ENCODE results near the gene RELN.
"Not testable (repeated sequence)": the region's sequence is repeated elsewhere in the genome, so short reads cannot be mapped to it uniquely, and the experiment has no call there.

The RELN gene

GRCh38 chr7:103940382-103941268, 48.8 kb downstream of the RELN start:
- no peak for DNase-seq

- no peak for DNase-seq
Observed at GRCh38 chr7:103937680-103938079, 51.8 kb downstream of the RELN start.

- no peak for DNase-seq
Observed at GRCh38 chr7:103936558-103936957, 52.9 kb downstream of the RELN start.

DNA sequence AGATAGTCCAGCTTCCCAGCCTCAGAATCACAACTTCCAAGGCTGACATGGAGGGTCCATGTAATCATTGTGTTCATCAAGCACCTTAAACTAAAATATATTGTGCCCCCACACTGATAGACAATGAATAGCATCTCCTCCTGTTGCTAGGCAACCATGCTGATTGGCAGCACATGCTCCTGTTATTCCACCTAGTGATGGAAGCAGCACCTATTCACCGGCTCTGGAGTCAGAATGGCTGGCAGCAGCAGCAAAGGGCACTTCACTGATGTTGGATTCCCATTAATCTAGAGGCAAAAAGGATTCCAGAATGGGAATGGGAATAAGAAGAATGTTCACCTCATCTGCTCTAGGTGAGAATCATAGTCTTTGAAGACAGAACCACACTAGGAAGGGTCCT, 55.0 kb downstream of the RELN start:
- DNase-seq: no peak

DNA sequence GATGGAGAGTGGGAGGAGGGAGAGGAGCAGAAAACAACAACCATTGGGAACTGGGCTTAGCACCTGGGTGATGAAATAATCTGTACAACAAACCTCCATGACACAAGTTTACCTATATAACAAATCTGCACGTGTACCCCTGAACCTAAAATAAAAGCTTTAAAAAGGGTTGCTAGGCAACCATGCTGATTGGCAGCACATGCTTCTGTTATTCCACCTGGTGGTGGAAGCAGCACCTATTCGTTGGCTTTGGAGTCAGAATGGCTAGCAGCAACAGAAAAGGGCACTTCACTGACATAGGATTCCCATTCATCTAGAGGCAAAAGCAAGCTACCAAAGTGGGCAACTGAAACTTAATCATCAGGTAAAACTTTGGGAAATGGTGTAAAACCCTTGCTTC, 57.1 kb downstream of the RELN start:
- DNase-seq: no peak

GRCh38 chr7:103929901-103930311, 59.6 kb downstream of the RELN start:
- DNase-seq: no peak

DNA sequence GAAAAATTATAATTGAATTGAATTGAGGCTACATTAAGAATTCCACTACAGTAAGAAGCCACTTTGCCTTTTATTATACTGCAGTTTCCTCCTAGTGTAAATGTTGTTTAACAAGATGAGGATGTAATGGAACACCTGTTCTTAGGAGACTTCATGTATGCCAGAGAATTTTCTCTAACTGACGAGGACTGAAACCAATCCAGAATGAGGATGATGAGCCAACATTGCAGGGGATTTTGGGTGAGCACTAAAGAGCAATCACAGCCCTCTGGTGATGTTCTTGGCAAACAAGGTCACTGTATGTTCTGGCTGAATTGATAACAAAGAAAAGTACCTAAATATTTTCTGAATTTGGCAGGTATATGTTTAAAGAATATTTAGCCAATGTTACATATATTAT, 60.9 kb downstream of the RELN start:
- DNase-seq: no peak

DNA sequence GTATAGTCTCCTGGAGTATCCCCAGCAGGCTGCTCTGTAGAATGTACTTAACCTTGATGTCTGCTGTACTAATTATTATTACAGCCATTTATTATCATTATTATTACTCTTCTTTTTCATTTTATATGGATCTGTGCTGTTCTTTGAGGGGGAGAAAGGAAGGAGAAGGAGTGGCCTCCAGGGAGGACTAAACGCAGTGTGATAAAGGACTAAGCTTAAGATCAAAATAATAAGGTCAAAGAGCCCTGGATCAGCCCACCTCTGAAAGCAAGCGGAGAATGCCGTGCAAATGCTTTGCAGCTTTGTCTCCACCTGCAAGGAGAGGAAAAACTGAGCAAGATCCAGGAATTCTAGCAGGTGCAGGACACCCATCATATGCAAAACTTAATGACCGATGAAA, 65.3 kb downstream of the RELN start:
- no peak for DNase-seq

GRCh38 chr7:103922407-103922806, 67.1 kb downstream of the RELN start:
- DNase-seq: no peak

- no peak for DNase-seq
Observed at GRCh38 chr7:103921692-103922091, 67.8 kb downstream of the RELN start.

DNA sequence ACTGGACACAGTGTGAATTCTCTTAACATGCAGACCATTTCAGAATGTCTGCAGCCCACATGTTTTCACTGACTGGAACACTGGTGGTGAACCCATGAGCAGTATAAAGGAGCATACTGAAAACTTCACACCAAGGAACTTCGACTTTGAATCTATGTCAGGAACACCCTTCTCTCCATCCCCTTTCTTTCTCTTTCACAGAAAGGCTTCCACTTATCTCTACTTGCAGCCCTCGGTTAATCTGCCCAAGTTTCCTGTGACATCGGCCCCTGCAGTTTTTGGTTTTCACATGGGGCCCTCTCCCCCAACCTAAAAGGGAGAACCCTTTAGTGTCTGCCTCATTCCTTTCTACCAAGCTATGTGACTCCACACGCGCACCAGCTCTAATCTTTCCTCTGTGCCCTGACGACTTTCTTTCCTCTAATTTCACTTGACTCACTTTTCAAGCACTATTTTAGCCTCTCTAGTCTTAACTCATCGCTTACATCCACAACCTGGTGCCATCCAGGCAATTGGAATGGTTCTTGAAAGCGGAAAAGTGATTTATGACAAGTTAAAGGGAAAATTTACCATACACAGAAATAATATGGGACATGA, 70.1 kb downstream of the RELN start:
- no peak for DNase-seq

DNA sequence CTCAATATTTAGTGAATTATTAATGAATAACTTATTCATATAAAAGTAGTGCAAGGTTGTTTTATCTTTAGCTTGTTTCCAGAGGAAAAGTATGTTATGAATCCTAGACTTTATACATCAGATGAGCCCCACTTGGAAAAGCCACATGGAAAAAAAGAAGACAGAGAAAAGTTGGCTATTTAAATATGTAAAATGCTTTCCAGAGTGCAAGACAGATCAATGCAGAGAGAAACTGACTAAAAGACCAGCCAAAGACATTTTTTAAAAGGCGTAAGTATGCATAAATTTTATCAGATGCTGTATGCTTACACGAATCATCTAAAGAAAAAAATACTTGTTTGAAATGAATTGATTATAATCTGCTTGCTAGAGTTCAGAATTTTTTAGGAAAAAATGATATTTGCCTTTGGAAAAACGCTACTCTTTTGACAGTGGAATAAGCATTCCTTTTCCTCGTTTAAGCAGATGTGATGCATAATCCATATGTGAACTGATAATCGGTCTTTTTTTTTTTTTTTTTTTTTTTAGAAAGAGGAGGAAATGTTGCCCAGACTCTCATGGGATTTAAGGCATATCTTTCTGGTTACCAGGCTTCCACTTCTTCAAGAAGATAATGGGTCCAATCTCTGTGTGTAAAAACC, 70.7 kb downstream of the RELN start:
- DNase-seq: no peak

- DNase-seq: no peak
Observed at GRCh38 chr7:103915680-103916357, 73.6 kb downstream of the RELN start.

DNA sequence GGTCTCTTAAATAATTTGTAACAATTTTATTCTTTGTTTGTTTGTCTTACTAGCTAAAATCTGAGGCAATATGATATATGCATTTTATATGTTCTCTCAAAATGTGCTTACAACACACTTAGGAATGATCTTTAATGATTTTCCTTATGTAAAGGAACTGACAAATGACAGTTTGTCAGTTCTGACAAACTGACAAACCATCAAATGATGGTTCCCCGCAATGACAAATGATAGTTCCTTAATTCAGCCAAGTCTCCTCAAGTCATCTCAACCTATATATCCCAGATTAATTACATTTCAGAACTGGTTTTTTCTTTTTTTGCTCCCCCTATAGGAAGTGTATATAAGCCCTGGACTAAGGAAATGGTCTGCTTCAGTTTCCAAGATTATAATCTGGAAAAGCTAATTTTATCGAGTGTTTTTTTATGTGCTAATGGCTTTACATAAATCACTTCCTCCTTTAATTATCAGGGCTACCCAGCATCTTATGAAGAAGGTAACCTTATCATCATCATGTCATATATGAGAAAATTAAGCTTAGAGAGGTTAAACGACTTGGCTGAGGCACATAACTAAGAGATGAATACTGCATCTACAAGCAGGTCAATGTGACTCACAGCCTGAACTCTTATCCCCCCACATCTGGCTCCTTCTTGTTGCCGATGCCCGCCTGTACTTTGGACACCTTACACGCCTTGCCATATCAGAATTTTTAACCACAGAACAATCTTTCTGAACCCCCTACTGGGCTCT, 75.1 kb downstream of the RELN start:
- DNase-seq: no peak

- no peak for DNase-seq
Observed at GRCh38 chr7:103912891-103913605, 76.4 kb downstream of the RELN start.

GRCh38 chr7:103911015-103911414, 78.4 kb downstream of the RELN start:
- DNase-seq: not testable (repeated sequence)

DNA sequence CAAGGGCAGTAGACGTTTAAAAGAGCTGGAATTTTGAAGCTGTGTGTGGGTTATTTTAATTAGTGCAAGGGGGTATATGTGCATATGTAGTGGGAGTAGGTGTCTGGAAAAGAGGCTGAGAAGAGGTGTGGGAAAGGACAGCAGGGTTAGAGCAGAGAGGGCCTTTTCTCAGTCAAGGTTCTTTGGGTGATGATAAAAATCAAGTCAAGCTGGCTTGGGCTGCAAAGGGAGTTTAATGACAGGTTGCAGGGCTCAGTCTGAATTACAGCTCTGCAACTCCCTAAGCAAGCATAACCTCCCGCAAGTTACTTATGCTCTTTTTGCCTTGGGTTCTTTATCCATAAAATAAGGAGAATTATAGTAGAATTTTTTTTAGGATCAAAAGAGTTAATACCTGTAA, 83.5 kb downstream of the RELN start:
- no peak for DNase-seq

DNA sequence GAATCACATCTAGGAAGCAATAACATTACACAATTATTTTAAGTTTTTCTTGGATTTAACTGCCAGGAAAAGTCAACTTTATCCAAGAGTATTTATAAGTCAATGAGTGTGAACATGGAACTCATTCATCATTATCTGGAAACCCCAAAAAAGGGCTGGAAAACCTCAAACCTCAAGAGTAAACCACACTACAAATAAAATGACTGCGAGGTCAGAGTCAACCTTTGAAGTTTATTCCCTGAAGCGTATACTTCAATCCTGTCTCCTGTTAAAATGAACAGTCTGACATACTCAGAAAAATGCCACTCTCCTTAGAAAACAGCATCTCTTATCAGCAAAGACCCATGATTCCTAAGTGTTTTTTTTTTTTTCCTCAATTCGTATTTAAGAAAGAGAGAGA, 86.5 kb downstream of the RELN start:
- no peak for DNase-seq

GRCh38 chr7:103896826-103897225, 92.6 kb downstream of the RELN start:
- not testable (repeated sequence) for DNase-seq

GRCh38 chr7:103894656-103895596, 94.5 kb downstream of the RELN start:
- DNase-seq: no peak

DNA sequence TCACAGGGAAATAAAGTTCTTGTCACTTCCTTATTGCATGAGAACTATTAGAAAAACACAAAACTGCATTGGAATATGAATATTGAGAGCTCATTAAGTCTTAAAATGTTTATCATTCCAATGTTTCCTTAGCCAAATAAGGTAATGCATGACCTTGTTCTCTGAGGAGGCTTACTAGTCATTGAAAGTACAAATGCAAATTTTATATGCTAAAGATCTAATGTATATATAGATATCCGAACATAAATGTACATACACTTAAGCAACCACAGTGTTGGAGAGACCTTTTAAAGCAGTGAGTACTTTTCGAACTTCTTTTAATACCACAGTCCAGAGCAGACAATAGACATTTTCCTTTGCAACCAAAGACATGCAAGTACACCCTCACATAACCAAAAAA, 96.1 kb downstream of the RELN start:
- no peak for DNase-seq
